ENCODE data around the gene SLC39A10.
"Not testable (repeated sequence)": the region's sequence is repeated elsewhere in the genome, so short reads cannot be mapped to it uniquely, and the experiment has no call there.

Gene SLC39A10

GRCh38 chr2:195656859-195657633 lies at the start of gene SLC39A10:
Gene SLC39A10, plus strand, starts transcription at chr2:195657226. Its CDS starts 22,817 bp downstream, at chr2:195680043.
- DNase-seq (ENCODE audit: low read depth in 2 of 2, low spot score in 1 of 2), result peak; percentile 94 to 96

- no peak for DNase-seq (ENCODE audit: low read depth in 2 of 2, low spot score in 1 of 2)
These were observed 48.1 kb upstream of the SLC39A10 start for GRCh38 chr2:195608768-195609454.

- no peak for DNase-seq (ENCODE audit: low read depth in 2 of 2, low spot score in 1 of 2)
These were observed 46.3 kb upstream of the SLC39A10 start for GRCh38 chr2:195610717-195611116.

GRCh38 chr2:195612611-195613495 lies 44.2 kb upstream of the SLC39A10 start:
- DNase-seq (ENCODE audit: low read depth in 2 of 2, low spot score in 1 of 2), result no peak

- no peak for DNase-seq (ENCODE audit: low read depth in 2 of 2, low spot score in 1 of 2)
These were observed 43.1 kb upstream of the SLC39A10 start for GRCh38 chr2:195613922-195614321.

GRCh38 chr2:195619590-195619989 lies 37.4 kb upstream of the SLC39A10 start:
- DNase-seq (ENCODE audit: low read depth in 2 of 2, low spot score in 1 of 2), result no peak

GRCh38 chr2:195620501-195620900 lies 36.5 kb upstream of the SLC39A10 start:
- no peak for DNase-seq (ENCODE audit: low read depth in 2 of 2, low spot score in 1 of 2)

- DNase-seq (ENCODE audit: low read depth in 2 of 2, low spot score in 1 of 2), result no peak
These were observed 34.1 kb upstream of the SLC39A10 start for GRCh38 chr2:195622966-195623365.

- no peak for DNase-seq (ENCODE audit: low read depth in 2 of 2, low spot score in 1 of 2)
These were observed 30.5 kb upstream of the SLC39A10 start for GRCh38 chr2:195626507-195626906.

- DNase-seq (ENCODE audit: low read depth in 2 of 2, low spot score in 1 of 2), result no peak
These were observed 28.4 kb upstream of the SLC39A10 start for GRCh38 chr2:195628666-195629065.

- no peak for DNase-seq (ENCODE audit: low read depth in 2 of 2, low spot score in 1 of 2)
These were observed 24.0 kb upstream of the SLC39A10 start for GRCh38 chr2:195632856-195633572.

- no peak for DNase-seq (ENCODE audit: low read depth in 2 of 2, low spot score in 1 of 2)
These were observed 23.5 kb upstream of the SLC39A10 start for GRCh38 chr2:195633573-195633870.

- DNase-seq (ENCODE audit: low read depth in 2 of 2, low spot score in 1 of 2), result no peak
These were observed 23.1 kb upstream of the SLC39A10 start for GRCh38 chr2:195633974-195634373.

GRCh38 chr2:195636890-195637289 lies 20.1 kb upstream of the SLC39A10 start:
- DNase-seq (ENCODE audit: low read depth in 2 of 2, low spot score in 1 of 2), result no peak

- no peak for DNase-seq (ENCODE audit: low read depth in 2 of 2, low spot score in 1 of 2)
These were observed 18.3 kb upstream of the SLC39A10 start for GRCh38 chr2:195638750-195639149.

- DNase-seq (ENCODE audit: low read depth in 2 of 2, low spot score in 1 of 2), result no peak
These were observed 17.7 kb upstream of the SLC39A10 start for GRCh38 chr2:195639238-195639858.

GRCh38 chr2:195639959-195640358 lies 17.1 kb upstream of the SLC39A10 start:
- DNase-seq (ENCODE audit: low read depth in 2 of 2, low spot score in 1 of 2), result no peak

GRCh38 chr2:195642027-195642678 lies 14.9 kb upstream of the SLC39A10 start:
- no peak for DNase-seq (ENCODE audit: low read depth in 2 of 2, low spot score in 1 of 2)

- no peak for DNase-seq (ENCODE audit: low read depth in 2 of 2, low spot score in 1 of 2)
These were observed 14.4 kb upstream of the SLC39A10 start for GRCh38 chr2:195642679-195643068.

- DNase-seq (ENCODE audit: low read depth in 2 of 2, low spot score in 1 of 2), result not testable (repeated sequence)
These were observed 12.3 kb upstream of the SLC39A10 start for GRCh38 chr2:195644708-195645107.
